C4-2B (cell line): Measurements from ENCODE around the gene SLC24A4.

ENCODE experiments used
- H3K27ac ChIP-seq: fragments of 450-650 bp; 2 replicates; pipeline ENCODE4 v1.5.1; 2017
- ZFX ChIP-seq: fragments of 450-650 bp; IDR thresholded peaks from 2 replicates; pipeline ENCODE4 v1.6.1; 2017
- TF ChIP-seq, protein P1 (sequence below): fragments of 450-650 bp; conservative IDR thresholded peaks from 2 replicates; pipeline ENCODE4 v1.5.1; 2017; ENCODE audit warnings: mild to moderate bottlenecking

SLC24A4 gene

DNA sequence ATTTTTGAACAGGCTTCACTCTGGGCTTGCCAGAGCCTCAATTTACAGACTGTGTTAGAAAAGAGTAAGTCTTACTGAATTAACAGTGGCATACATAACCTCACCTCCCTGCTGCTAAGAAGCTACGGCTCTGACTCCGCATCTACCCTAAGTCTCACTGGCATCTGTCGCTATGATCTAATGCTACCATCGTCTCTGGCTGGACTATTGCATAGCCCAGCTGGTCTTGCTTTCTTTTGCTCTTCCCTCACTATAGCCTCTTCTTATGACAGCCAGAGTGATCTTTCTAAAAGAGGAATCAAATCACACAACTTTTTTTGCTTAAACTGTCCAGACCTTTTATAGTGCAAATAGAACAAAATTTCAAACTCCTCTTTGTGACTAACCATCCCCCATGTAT, 81.1 kb downstream of the SLC24A4 start:
- TF ChIP-seq, protein P1, sequence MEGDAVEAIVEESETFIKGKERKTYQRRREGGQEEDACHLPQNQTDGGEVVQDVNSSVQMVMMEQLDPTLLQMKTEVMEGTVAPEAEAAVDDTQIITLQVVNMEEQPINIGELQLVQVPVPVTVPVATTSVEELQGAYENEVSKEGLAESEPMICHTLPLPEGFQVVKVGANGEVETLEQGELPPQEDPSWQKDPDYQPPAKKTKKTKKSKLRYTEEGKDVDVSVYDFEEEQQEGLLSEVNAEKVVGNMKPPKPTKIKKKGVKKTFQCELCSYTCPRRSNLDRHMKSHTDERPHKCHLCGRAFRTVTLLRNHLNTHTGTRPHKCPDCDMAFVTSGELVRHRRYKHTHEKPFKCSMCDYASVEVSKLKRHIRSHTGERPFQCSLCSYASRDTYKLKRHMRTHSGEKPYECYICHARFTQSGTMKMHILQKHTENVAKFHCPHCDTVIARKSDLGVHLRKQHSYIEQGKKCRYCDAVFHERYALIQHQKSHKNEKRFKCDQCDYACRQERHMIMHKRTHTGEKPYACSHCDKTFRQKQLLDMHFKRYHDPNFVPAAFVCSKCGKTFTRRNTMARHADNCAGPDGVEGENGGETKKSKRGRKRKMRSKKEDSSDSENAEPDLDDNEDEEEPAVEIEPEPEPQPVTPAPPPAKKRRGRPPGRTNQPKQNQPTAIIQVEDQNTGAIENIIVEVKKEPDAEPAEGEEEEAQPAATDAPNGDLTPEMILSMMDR, result no peak
- TF ChIP-seq ZFX, result no peak
- no peak overlapping the region for H3K27ac ChIP-seq

DNA sequence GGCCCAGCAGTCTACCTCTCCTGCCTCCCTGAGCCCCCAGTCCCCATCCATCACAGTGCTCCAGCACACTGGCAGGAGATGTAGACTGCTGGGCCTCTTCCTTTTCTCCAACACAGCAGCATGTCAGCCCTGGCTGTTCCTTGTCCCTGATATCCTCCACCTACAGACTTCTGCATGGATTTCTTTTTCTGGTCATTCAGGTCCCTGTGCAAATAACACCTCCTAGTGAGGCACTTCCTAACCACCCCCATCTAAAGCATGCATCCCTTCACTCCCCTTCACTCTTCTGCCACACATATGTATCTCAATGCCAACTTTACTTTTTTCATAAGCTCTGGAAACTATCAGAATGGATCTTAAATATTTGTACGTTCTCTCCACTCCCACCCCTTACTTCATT, 81.5 kb downstream of the SLC24A4 start:
- H3K27ac ChIP-seq, result no peak overlapping the region
- TF ChIP-seq ZFX, result no peak
- TF ChIP-seq, protein P1, result no peak

DNA sequence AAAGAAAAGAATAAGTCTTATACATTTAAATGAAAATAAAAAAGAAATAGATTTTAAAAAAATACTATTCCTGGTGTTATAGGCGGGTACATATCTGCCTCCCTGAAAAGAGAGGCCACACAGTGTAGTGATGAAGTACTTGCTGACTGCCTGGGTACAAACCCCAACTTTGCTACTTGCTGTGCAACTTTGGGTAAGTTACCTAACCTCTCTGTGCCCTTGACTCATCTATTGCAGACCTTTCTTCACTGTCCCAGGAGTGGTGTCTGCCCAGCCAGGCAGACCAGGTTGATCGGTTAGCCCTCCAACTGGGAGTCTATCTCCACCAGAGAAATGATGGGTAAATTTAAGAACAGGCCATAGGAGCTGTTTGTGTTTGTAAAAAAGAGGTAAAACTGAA, 82.0 kb downstream of the SLC24A4 start:
- TF ChIP-seq, protein P1, result no peak
- TF ChIP-seq ZFX, result no peak
- H3K27ac ChIP-seq, result no peak overlapping the region

DNA sequence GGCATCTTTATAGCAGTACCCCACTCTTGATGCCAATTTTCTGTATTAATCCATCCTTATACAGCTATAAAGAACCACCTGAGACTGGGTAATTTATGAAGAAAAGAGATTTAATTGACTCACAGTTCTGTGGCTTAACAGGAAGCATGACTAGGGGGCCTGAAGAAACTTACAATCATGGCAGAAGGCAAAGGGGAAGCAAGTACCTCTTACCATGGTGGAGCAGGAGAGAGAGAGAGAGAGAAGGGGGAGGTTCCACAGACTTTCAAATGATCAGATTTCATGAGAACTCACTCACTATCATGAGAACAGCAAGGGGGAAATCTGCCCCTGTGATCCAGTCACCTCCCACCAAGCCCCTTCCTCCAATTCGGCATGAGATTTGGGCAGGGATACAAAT, 84.4 kb downstream of the SLC24A4 start:
- no peak overlapping the region; the same call in 1 of the 2 replicates for H3K27ac ChIP-seq
- TF ChIP-seq, protein P1, result no peak
- TF ChIP-seq ZFX, result no peak

DNA sequence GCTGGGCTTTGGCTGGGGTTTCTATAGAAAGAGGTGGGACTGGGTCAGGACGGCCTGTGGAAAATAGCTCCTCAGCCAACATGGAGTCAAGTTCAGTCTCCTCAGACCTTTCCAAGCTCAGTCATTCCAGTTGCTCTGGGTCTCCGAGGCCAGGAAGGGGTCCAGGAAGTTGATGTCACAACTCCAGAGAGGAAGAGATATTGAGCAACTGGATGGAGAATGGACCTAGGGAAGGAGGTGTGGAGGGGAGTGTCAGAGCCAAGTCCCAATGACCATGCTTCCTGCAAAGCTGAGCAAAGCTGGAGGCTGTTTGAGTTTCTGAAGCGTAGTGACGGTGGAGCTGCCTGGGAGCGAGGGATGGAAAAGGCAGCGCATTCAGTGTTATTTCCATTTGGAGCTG, 86.1 kb downstream of the SLC24A4 start:
- peak overlapping the region; percentile 45 for H3K27ac ChIP-seq

DNA sequence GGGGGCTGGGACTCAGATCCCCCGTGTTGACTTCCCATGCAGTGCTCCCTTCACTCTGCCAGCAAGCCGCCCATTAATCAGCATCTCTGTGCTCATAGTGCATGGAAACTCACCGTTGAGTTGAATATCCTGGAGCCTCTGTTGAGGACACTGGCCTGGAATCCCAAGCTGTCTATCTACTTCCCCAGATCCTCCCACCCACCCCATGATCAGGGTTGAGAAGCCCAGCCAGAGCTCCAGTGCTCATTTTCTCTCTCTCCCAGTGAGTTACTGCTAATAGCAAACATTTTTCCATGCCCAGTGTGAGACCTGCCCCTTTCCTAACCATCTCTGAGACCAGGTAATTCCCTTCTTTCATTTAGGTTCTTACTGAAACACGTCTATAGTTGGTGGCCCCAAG, 88.2 kb downstream of the SLC24A4 start:
- no peak overlapping the region for H3K27ac ChIP-seq
- TF ChIP-seq, protein P1, result no peak
- no peak for TF ChIP-seq ZFX

More for the DNA sequence above, 86.1 kb downstream of the SLC24A4 start:
- TF ChIP-seq ZFX, result no peak
- TF ChIP-seq, protein P1, result no peak

DNA sequence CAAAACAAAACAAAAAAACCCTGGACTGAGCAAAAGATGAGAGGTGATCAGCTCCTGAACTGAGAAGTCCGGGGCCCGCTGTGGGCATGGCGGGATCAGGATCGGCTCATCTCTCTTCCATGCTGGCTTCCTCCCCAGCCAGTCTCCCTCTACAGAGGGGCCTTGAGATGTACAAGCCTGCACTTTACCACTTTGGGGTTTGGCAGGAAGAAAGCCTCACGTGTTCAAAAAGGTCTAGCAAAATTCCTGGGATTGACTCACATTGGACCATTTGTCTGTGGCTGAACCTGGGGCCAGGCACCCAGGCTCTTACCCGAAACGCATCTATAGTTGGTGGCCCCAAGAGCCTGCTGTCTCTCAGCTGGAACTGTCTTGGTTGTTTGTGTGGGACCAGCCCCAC, 89.0 kb downstream of the SLC24A4 start:
- H3K27ac ChIP-seq, result no peak overlapping the region
- TF ChIP-seq, protein P1, result no peak
